H1 (cell line): ENCODE results near the gene RXRA. TPM values are rescaled to one million over a fixed set of nuclear protein-coding genes. Genes with fewer than 3 reads are reported as not detected.

ENCODE experiments used
- GABPA ChIP-seq: IDR thresholded peaks from 2 replicates; pipeline ENCODE4 v1.6.1; 2011; ENCODE audit warnings: mild to moderate bottlenecking, low read length, moderate library complexity, borderline replicate concordance; ENCODE audit not compliant: insufficient read depth
- polyA plus RNA-seq, 7 experiments: library from polyadenylated mRNA; depleted of rRNA in 3 of 7; stranded (reverse) in 5 of 7; unstranded in 2 of 7; fragments of >200 nt in 5 of 7; fragments of 200-250 nt in 2 of 7; gene quantifications; 1 replicate in 5 of 7; 2 replicates in 1 of 7; 4 replicates in 1 of 7; pipeline versions ENCODE4 v1.2.1 to v1.2.3, GENCODE V29; 2011 to 2013; ENCODE audit warnings: missing spikeins in 2 of 7, mixed read lengths in 2 of 7
- total RNA-seq: library from RNA; stranded (reverse); fragmentation: NEBNext Ultra II Directional; extraction: Animal tissue kit (Norgen Biotek cat#: 25700); gene quantifications from 2 replicates; pipeline ENCODE4 v1.2.1, GENCODE V29; 2021

Gene RXRA
- total and polyA plus RNA-seq, 2 of the 8 experiments (the other 6 are each of a cell fraction or from before 2014, with no cell fraction given), result 9.8 to 29.4 TPM

DNA sequence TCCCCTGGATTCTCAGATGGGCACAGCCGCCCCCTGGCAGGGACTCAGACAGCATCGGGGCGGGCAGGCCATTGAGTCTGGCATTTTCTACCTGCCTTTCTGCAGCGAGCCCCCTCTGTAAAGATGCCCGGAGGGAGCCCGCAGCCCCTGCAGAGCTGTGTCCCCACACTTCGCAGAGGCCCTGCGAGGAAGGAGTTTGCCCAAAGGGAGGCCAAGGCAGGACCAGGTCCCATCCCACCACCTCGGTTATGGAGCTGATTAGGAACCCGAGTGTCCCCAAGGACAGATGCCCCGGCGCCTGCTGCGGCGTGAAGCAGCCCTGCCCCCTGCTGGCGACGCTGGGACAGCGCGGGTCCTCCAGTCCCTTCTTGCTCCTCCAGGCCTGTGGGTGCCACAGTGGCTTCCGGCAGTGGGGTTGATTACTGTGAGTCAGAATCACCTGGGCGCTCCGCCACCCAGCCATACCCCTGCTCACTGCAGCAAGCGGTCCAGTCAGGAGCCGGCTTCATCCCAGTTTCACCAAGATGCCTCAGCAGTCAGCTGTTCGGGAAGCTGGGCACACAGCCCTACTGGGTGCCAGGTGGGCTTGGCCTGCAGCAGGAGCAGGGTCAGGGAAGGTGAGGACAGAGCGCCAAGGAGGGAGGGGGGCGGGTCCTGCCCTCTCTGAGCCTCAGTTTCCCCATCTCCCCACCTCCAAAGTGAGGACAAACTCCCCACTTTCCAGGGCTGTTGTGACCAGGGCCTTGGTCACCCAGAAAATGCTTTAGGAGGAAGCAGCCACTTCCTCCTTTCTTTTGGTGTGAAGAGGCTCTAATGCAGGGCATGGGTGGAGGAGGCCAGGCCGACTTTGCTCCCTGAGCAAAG lies 117.2 kb downstream of the RXRA start (continued):
- peak; percentile 75; the same call in 1 of the 2 replicates for TF ChIP-seq GABPA
- TF ChIP-seq, all 59 proteins: peak for 3
